22Rv1 (cell line): Measurements from ENCODE around the gene PFKFB3.

ENCODE experiments used
- H3K27ac ChIP-seq: fragments of 450-650 bp; 2 replicates; pipeline ENCODE4 v1.5.1; 2017
- CTCF ChIP-seq: fragments of 450-650 bp; IDR thresholded peaks from 2 replicates; pipeline ENCODE4 v1.5.1; 2017; ENCODE audit warnings: mild to moderate bottlenecking
- ZFX ChIP-seq: fragments of 450-650 bp; IDR thresholded peaks from 2 replicates; pipeline ENCODE4 v1.6.1; 2017; ENCODE audit warnings: antibody characterized with exemption, borderline replicate concordance

The PFKFB3 gene

GRCh38 chr10:6178581-6178980 lies 24.2 kb upstream of the PFKFB3 start:
- no peak for TF ChIP-seq CTCF
- no peak for TF ChIP-seq ZFX
- H3K27ac ChIP-seq: no peak overlapping the region

GRCh38 chr10:6179078-6179477 lies 23.7 kb upstream of the PFKFB3 start:
- TF ChIP-seq ZFX (no peak), CTCF (no peak)

GRCh38 chr10:6180480-6181110 lies 22.1 kb upstream of the PFKFB3 start:
- H3K27ac ChIP-seq: no peak overlapping the region
- TF ChIP-seq ZFX (no peak), CTCF (no peak)

More at GRCh38 chr10:6179078-6179477, 23.7 kb upstream of the PFKFB3 start:
- no peak overlapping the region for H3K27ac ChIP-seq

GRCh38 chr10:6181249-6181648 lies 21.5 kb upstream of the PFKFB3 start:
- no peak overlapping the region for H3K27ac ChIP-seq
- TF ChIP-seq ZFX (no peak), CTCF (no peak)

GRCh38 chr10:6182454-6183098 lies 20.2 kb upstream of the PFKFB3 start:
- TF ChIP-seq ZFX (no peak), CTCF (no peak)

GRCh38 chr10:6185039-6185716 lies 17.6 kb upstream of the PFKFB3 start:
- H3K27ac ChIP-seq: no peak overlapping the region
- no peak for TF ChIP-seq ZFX
- no peak for TF ChIP-seq CTCF

More at GRCh38 chr10:6182454-6183098, 20.2 kb upstream of the PFKFB3 start:
- H3K27ac ChIP-seq: no peak overlapping the region

GRCh38 chr10:6186894-6187256 lies 15.9 kb upstream of the PFKFB3 start:
- TF ChIP-seq CTCF (no peak), ZFX (no peak)
- no peak overlapping the region for H3K27ac ChIP-seq
